Stimulated activated CD8-positive, alpha-beta memory T cell treated with anti-CD3 and anti-CD28 coated beads, Interleukin-15, amount 100 ng/mL, for 1 hour (primary cell): ENCODE data around the gene IPO4.

Experiments used
- DNase-seq: peaks from one replicate; pipeline ENCODE4 v3.0.0-alpha.2; 2020; ENCODE audit warnings: low read depth

The IPO4 gene

GRCh38 chr14:24131549-24131966, 57.1 kb downstream of the IPO4 start:
- DNase-seq: no peak

GRCh38 chr14:24130717-24131548, 57.7 kb downstream of the IPO4 start:
- no peak for DNase-seq

GRCh38 chr14:24130380-24130716, 58.3 kb downstream of the IPO4 start, which contains the start of gene FITM1:
Gene FITM1 (plus strand): TSS chr14:24130659. CDS start chr14:24131564, 905 bp downstream.
- no peak for DNase-seq
